ENCODE results near the gene EXT2. TPM values are rescaled to one million over a fixed set of nuclear protein-coding genes. Genes with fewer than 3 reads are reported as not detected.

The EXT2 gene
- total RNA-seq, 4 donors from 2014 or later: 47.8 to 80.4 (median 68.0) TPM

- H3K36me3 ChIP-seq: no peaks in the 10 kb centered on the region
- no peaks in the 10 kb centered on the region for H3K4me1 ChIP-seq
- no peaks in the 10 kb centered on the region for H3K9me3 ChIP-seq
- DNase-seq (ENCODE audit: extremely low spot score): no peak
- H3K4me3 ChIP-seq: no peak overlapping the region
- H3K27ac ChIP-seq (replicated peaks in 1 of 4): no peak overlapping the region
- WGBS: 73% methylated on average over 17 of the region's 17 CpGs
- peaks cover 0 to 18% (median 0%) of the 10 kb centered on the region in 4 donors for H3K27me3 ChIP-seq
- intact Hi-C loops (cut with DNase I): no loop called here
- TF ChIP-seq CTCF (IDR thresholded peaks at IDR 0.05) (no peak), POLR2A (IDR thresholded peaks at IDR 0.05; ENCODE audit: low read depth) (no peak), POLR2AphosphoS5 (IDR thresholded peaks at IDR 0.05) (no peak), EP300 (IDR thresholded peaks at IDR 0.05) (no peak)
Measured at GRCh38 chr11:44269369-44270351, 174.2 kb downstream of the EXT2 start.

GRCh38 chr11:44270403-44271273, 175.2 kb downstream of the EXT2 start:
- WGBS: 95% methylated on average over 11 of the region's 20 CpGs
- Histone ChIP-seq H3K27ac (replicated peaks in 1 of 4) (no peak overlapping the region), H3K4me3 (no peak overlapping the region), H3K9me3 (no peaks in the 10 kb centered on the region), H3K36me3 (no peaks in the 10 kb centered on the region), H3K27me3 (peaks cover 0 to 12% (median 0%) of the 10 kb centered on the region in 4 donors), H3K4me1 (no peaks in the 10 kb centered on the region)
- intact Hi-C loops (cut with DNase I): no loop called here
- TF ChIP-seq POLR2AphosphoS5 (IDR thresholded peaks at IDR 0.05) (no peak), POLR2A (IDR thresholded peaks at IDR 0.05; ENCODE audit: low read depth) (no peak), CTCF (IDR thresholded peaks at IDR 0.05) (no peak), EP300 (IDR thresholded peaks at IDR 0.05) (no peak)
- no peak for DNase-seq (ENCODE audit: extremely low spot score)

GRCh38 chr11:44271286-44271685, 175.8 kb downstream of the EXT2 start:
- no peak overlapping the region for H3K4me3 ChIP-seq
- no peak overlapping the region for H3K27ac ChIP-seq (replicated peaks in 1 of 4)
- peaks cover 0 to 12% (median 0%) of the 10 kb centered on the region in 4 donors for H3K27me3 ChIP-seq
- DNase-seq (ENCODE audit: extremely low spot score): no peak
- H3K4me1 ChIP-seq: no peaks in the 10 kb centered on the region
- intact Hi-C loops (cut with DNase I): no loop called here
- WGBS: 97% methylated on average over 6 of the region's 6 CpGs
- no peaks in the 10 kb centered on the region for H3K36me3 ChIP-seq
- TF ChIP-seq POLR2A (IDR thresholded peaks at IDR 0.05; ENCODE audit: low read depth) (no peak), POLR2AphosphoS5 (IDR thresholded peaks at IDR 0.05) (no peak), CTCF (IDR thresholded peaks at IDR 0.05) (no peak), EP300 (IDR thresholded peaks at IDR 0.05) (no peak)
- no peaks in the 10 kb centered on the region for H3K9me3 ChIP-seq

- no peaks in the 10 kb centered on the region for H3K4me1 ChIP-seq
- intact Hi-C loops (cut with DNase I): no loop called here
- no peak overlapping the region for H3K4me3 ChIP-seq
- no peak for DNase-seq (ENCODE audit: extremely low spot score)
- H3K36me3 ChIP-seq: no peaks in the 10 kb centered on the region
- H3K27me3 ChIP-seq: peaks cover 0 to 10% (median 0%) of the 10 kb centered on the region in 4 donors
- H3K9me3 ChIP-seq: no peaks in the 10 kb centered on the region
- 100% methylated on average over 1 of the region's 1 CpG for WGBS
- no peak overlapping the region for H3K27ac ChIP-seq (replicated peaks in 1 of 4)
- TF ChIP-seq POLR2A (IDR thresholded peaks at IDR 0.05; ENCODE audit: low read depth): no peak
- TF ChIP-seq CTCF (IDR thresholded peaks at IDR 0.05): no peak
- TF ChIP-seq EP300 (IDR thresholded peaks at IDR 0.05): no peak
- no peak for TF ChIP-seq POLR2AphosphoS5 (IDR thresholded peaks at IDR 0.05)
Measured at GRCh38 chr11:44274404-44274803, 178.9 kb downstream of the EXT2 start.
